Ammon's horn (tissue), 1 donor: ENCODE results near the gene SNX19.

Experiments
- DNase-seq: peaks from one replicate; pipeline ENCODE4 v3.0.0-alpha.2; 2016; ENCODE audit warnings: low spot score

The SNX19 gene

GRCh38 chr11:130907229-130907628, 9.1 kb downstream of the SNX19 start:
- DNase-seq: no peak

GRCh38 chr11:130906616-130907015, 9.7 kb downstream of the SNX19 start:
- DNase-seq: no peak

GRCh38 chr11:130905512-130905911, 10.8 kb downstream of the SNX19 start:
- no peak for DNase-seq

- no peak for DNase-seq
These were observed 11.9 kb downstream of the SNX19 start for GRCh38 chr11:130904380-130904779.

GRCh38 chr11:130902380-130902779, 13.9 kb downstream of the SNX19 start:
- no peak for DNase-seq

- no peak for DNase-seq
These were observed 17.2 kb downstream of the SNX19 start for GRCh38 chr11:130899106-130899505.

GRCh38 chr11:130897262-130898182, 18.8 kb downstream of the SNX19 start:
- DNase-seq: peak; percentile 60

GRCh38 chr11:130894322-130895025, 21.8 kb downstream of the SNX19 start:
- peak; percentile 91 for DNase-seq

GRCh38 chr11:130892861-130893260, 23.4 kb downstream of the SNX19 start:
- DNase-seq: no peak

GRCh38 chr11:130891326-130891725, 25.0 kb downstream of the SNX19 start:
- DNase-seq: no peak

GRCh38 chr11:130890039-130890745, 26.1 kb downstream of the SNX19 start:
- DNase-seq: no peak

- DNase-seq: no peak
These were observed 27.5 kb downstream of the SNX19 start for GRCh38 chr11:130888790-130889189.

- DNase-seq: no peak
These were observed 29.6 kb downstream of the SNX19 start for GRCh38 chr11:130886704-130887103.

- no peak for DNase-seq
These were observed 34.1 kb downstream of the SNX19 start for GRCh38 chr11:130882138-130882551.

GRCh38 chr11:130881475-130882137, 34.7 kb downstream of the SNX19 start:
- no peak for DNase-seq

- DNase-seq: no peak
These were observed 36.4 kb downstream of the SNX19 start for GRCh38 chr11:130879836-130880235.

GRCh38 chr11:130876931-130877915, 39.1 kb downstream of the SNX19 start:
- DNase-seq: no peak

GRCh38 chr11:130876100-130876499, 40.2 kb downstream of the SNX19 start:
- DNase-seq: no peak

GRCh38 chr11:130874955-130875531, 41.2 kb downstream of the SNX19 start:
- peak; percentile 75 for DNase-seq

- no peak for DNase-seq
These were observed 41.9 kb downstream of the SNX19 start for GRCh38 chr11:130874396-130874795.
